ENCODE data around the gene CIRBP.

GRCh38 chr19:1268226-1269064, 687 bp upstream of the CIRBP start:
- TF ChIP-seq CTCF (IDR thresholded peaks at IDR 0.05): no peak
- TF ChIP-seq POLR2A (IDR thresholded peaks at IDR 0.05): no peak
